HepG2 (cell line): Measurements from ENCODE around the gene CLN6. TPM values are rescaled to one million over a fixed set of nuclear protein-coding genes. Genes with fewer than 3 reads are reported as not detected.
A peak's percentile ranks its signal among the peaks of the same experiment; 100 is the strongest.

Experiments used
- ATAC-seq: fragments of 200-7000 bp; cut with Tn5 transposase; 3 replicates; pipeline ENCODE4 v1.9.1; 2020; ENCODE audit warnings: mild to moderate bottlenecking, moderate library complexity
- BruUV-seq: library from RNA; stranded (reverse); fragments of 400-500 nt; replicated peaks from 2 replicates; lab custom pipeline; 2021; lab: Mats Ljungman, UMichigan
- CTCF ChIA-PET: fragments of 300-600 bp; formaldehyde crosslinking; extraction: SDS; loops from one replicate; lab custom pipeline; 2021; ENCODE audit warnings: low total read pairs, inconsistent platforms, low intra/inter-chr PET ratio; lab: Yijun Ruan, JAX
- POLR2A ChIA-PET: fragments of 350-600 bp; sonication (Branson Sonifier 250); formaldehyde crosslinking; loops from one replicate; lab custom pipeline; 2020; ENCODE audit warnings: antibody characterized with exemption, inconsistent platforms; lab: Yijun Ruan, JAX
- DNase-seq: peaks from one replicate; pipeline ENCODE4 v3.0.0-alpha.2; 2015; ENCODE audit warnings: low spot score
- FAIRE-seq: peaks from 3 replicates; lab custom pipeline; 2011; peaks lifted over from hg19 to GRCh38; lab: Jason Lieb, UNC
- H2AFZ ChIP-seq: one replicate; pipeline ENCODE4 v1.6.1; 2011; ENCODE audit warnings: low read length, inconsistent platforms
- H3K27ac ChIP-seq: fragments of 300-600 bp; 3 replicates; pipeline ENCODE4 v1.8.0; 2011; ENCODE audit warnings: mixed run types, mild to moderate bottlenecking, mixed read lengths, low read length, inconsistent platforms; ENCODE audit not compliant: insufficient read depth; ENCODE audit errors: extremely low read length
- H3K27me3 ChIP-seq, 2 experiments: fragments of 200-600 bp in 1 of 2; 2 replicates in 1 of 2; 3 replicates in 1 of 2; pipeline versions ENCODE4 v1.6.0 to v1.8.0; 2011; ENCODE audit warnings: low read length in 2 of 2, mild to moderate bottlenecking in 2 of 2, moderate library complexity in 2 of 2, inconsistent platforms in 1 of 2; ENCODE audit not compliant: insufficient read depth in 2 of 2, control insufficient read depth in 1 of 2
- H3K36me3 ChIP-seq, 2 experiments: fragments of 200-600 bp in 1 of 2; replicated peaks in 1 of 2; 2 replicates in 1 of 2; 3 replicates in 1 of 2; pipeline versions ENCODE4 v1.5.1 to v1.8.0; 2011; ENCODE audit warnings: low read length in 2 of 2, inconsistent platforms in 1 of 2; ENCODE audit not compliant: insufficient read depth in 2 of 2, control insufficient read depth in 1 of 2
- H3K4me1 ChIP-seq: 2 replicates; pipeline ENCODE4 v1.5.1; 2012; ENCODE audit warnings: low read length, inconsistent platforms; ENCODE audit not compliant: insufficient read depth
- H3K4me2 ChIP-seq: 2 replicates; pipeline ENCODE4 v1.6.0; 2011; ENCODE audit warnings: low read depth, low read length, inconsistent platforms
- H3K4me3 ChIP-seq, 3 experiments: fragments of 200-600 bp in 1 of 3; sonication (generic), shearing (Covaris generic) in 1 of 3; replicated peaks in 1 of 3; 2 replicates each; pipeline ENCODE4 v1.5.1; 2011 to 2016; ENCODE audit warnings: low read length in 3 of 3, inconsistent platforms in 2 of 3, low read depth in 2 of 3, mild to moderate bottlenecking in 2 of 3, control low read depth in 1 of 3, mixed read lengths in 1 of 3; ENCODE audit not compliant: insufficient read depth in 1 of 3
- H3K79me2 ChIP-seq: one replicate; pipeline ENCODE4 v1.6.1; 2011; ENCODE audit warnings: low read length, inconsistent platforms; ENCODE audit not compliant: insufficient read depth
- H3K9ac ChIP-seq: 2 replicates; pipeline ENCODE4 v1.6.0; 2011; ENCODE audit warnings: mild to moderate bottlenecking, low read depth, low read length, inconsistent platforms; ENCODE audit not compliant: insufficient read depth
- H3K9me3 ChIP-seq: 2 replicates; pipeline ENCODE4 v1.5.1; 2012; ENCODE audit warnings: mild to moderate bottlenecking, low read length
- H4K20me1 ChIP-seq: 2 replicates; pipeline ENCODE4 v1.6.0; 2011; ENCODE audit warnings: inconsistent platforms, mild to moderate bottlenecking, low read length, moderate library complexity; ENCODE audit not compliant: insufficient read depth
- GATAD2A ChIP-seq: IDR thresholded peaks from 2 replicates; pipeline ENCODE4 v1.6.1; 2016
- MED8 ChIP-seq: sonication (generic); formaldehyde crosslinking; IDR thresholded peaks from 2 replicates; pipeline ENCODE4 v1.8.1; 2023; ENCODE audit warnings: mild to moderate bottlenecking, missing genetic modification reagents; ENCODE audit not compliant: insufficient replicate concordance
- NFIB ChIP-seq: sonication (generic); formaldehyde crosslinking; IDR thresholded peaks from 2 replicates; pipeline ENCODE4 v1.9.0; 2021; ENCODE audit warnings: missing genetic modification reagents, mild to moderate bottlenecking, borderline replicate concordance
- PRMT3 ChIP-seq: sonication (generic); formaldehyde crosslinking; IDR thresholded peaks from 2 replicates; pipeline ENCODE4 v1.8.1; 2022; ENCODE audit warnings: low read depth, mild to moderate bottlenecking, moderate library complexity, missing genetic modification reagents, borderline replicate concordance
- RORA ChIP-seq: sonication (generic); formaldehyde crosslinking; IDR thresholded peaks from 2 replicates; pipeline ENCODE4 v1.5.0; 2020; ENCODE audit warnings: mild to moderate bottlenecking, missing genetic modification reagents, moderate library complexity
- SALL2 ChIP-seq: sonication (generic); formaldehyde crosslinking; IDR thresholded peaks from 2 replicates; pipeline ENCODE4 v1.8.1; 2023; ENCODE audit warnings: mild to moderate bottlenecking, missing genetic modification reagents, inconsistent platforms
- SPEN ChIP-seq: sonication (generic); formaldehyde crosslinking; IDR thresholded peaks from 2 replicates; pipeline ENCODE4 v1.5.1; 2020; ENCODE audit warnings: low read depth, mild to moderate bottlenecking, missing genetic modification reagents
- STAG1 ChIP-seq: sonication (generic); formaldehyde crosslinking; IDR thresholded peaks from 2 replicates; pipeline ENCODE4 v1.4.0; 2020; ENCODE audit warnings: missing genetic modification reagents
- ZNF335 ChIP-seq: sonication (generic); formaldehyde crosslinking; IDR thresholded peaks from 2 replicates; pipeline ENCODE4 v1.4.0; 2020; ENCODE audit warnings: missing genetic modification reagents
- ZNF549 ChIP-seq: sonication (generic); formaldehyde crosslinking; IDR thresholded peaks from 2 replicates; pipeline ENCODE4 v1.5.0; 2020; ENCODE audit warnings: missing genetic modification reagents
- ZNF619 ChIP-seq: sonication (generic); formaldehyde crosslinking; IDR thresholded peaks from 2 replicates; pipeline ENCODE4 v1.4.0; 2020; ENCODE audit warnings: mild to moderate bottlenecking, missing genetic modification reagents
- ZNF75D ChIP-seq: sonication (generic); formaldehyde crosslinking; IDR thresholded peaks from 2 replicates; pipeline ENCODE4 v1.8.1; 2023; ENCODE audit warnings: missing genetic modification reagents, mild to moderate bottlenecking, borderline replicate concordance
- ZNF770 ChIP-seq: sonication (generic); formaldehyde crosslinking; IDR thresholded peaks from 2 replicates; pipeline ENCODE4 v1.5.0; 2020; ENCODE audit warnings: mild to moderate bottlenecking, missing genetic modification reagents
- ZSCAN21 ChIP-seq: sonication (generic); formaldehyde crosslinking; IDR thresholded peaks from 2 replicates; pipeline ENCODE4 v1.8.0; 2022; ENCODE audit warnings: mild to moderate bottlenecking, missing genetic modification reagents, moderate library complexity, borderline replicate concordance
- ZSCAN9 ChIP-seq: IDR thresholded peaks from 2 replicates; pipeline ENCODE4 v1.6.1; 2016; ENCODE audit warnings: borderline replicate concordance
- WGBS: methylation state at CpG from one replicate; pipeline ENCODE4 v1.1.6; 2017; ENCODE audit warnings: low lambda C conversion rate; 5-methylcytosine and 5-hydroxymethylcytosine counted together
- in situ Hi-C: cut with HindIII; loops from 2 replicates; pipeline ENCODE4 v1.10.0; 2017; ENCODE audit warnings: low pct_unique_long_range_greater_than_20kb; ENCODE audit not compliant: extremely low pct_ligation_motif_present
- intact Hi-C: fragments of 100-400 bp; cut with micrococcal nuclease; formaldehyde crosslinking; loops from one replicate; pipeline ENCODE4 v1.10.0; 2022; ENCODE audit not compliant: unreplicated experiment
- polyA plus RNA-seq, 8 experiments: library from polyadenylated mRNA; depleted of rRNA in 3 of 8; stranded (reverse) in 7 of 8; unstranded in 1 of 8; fragments of >200 nt; fragmentation: Illumina TruSeq in 4 of 8; extraction: Trizol in 4 of 8; gene quantifications; 2 replicates each; pipeline versions ENCODE4 v1.2.1 to v1.2.3, GENCODE V29; 2011 to 2016; ENCODE audit warnings: low read depth in 4 of 8, missing spikeins in 1 of 8, mixed read lengths in 1 of 8; ENCODE audit not compliant: insufficient read depth in 1 of 8
- total RNA-seq, 5 experiments: library from RNA; depleted of rRNA; stranded (reverse); fragments of >200 nt; fragmentation: Illumina TruSeq; extraction: Trizol; gene quantifications; 2 replicates each; pipeline ENCODE4 v1.2.3, GENCODE V29; 2016; ENCODE audit warnings: low read depth in 1 of 5

Gene CLN6
- total and polyA plus RNA-seq, 2 of the 13 experiments (the other 11 are each of a cell fraction or from before 2014, with no cell fraction given), result 24.9 to 27.1 TPM

GRCh38 chr15:68166847-68167246, 62.7 kb downstream of the CLN6 start:
- intact Hi-C loops, result no loop called here
- POLR2A ChIA-PET, result no interaction called here
- Histone ChIP-seq H3K27ac (no peak overlapping the region), H3K36me3 (peaks cover 5 to 18% of the 10 kb centered on the region in 2 experiments; a peak in 3 of 5 replicates), H3K27me3 (no peaks in the 10 kb centered on the region; a peak in 1 of 5 replicates), H3K4me3 (no peak overlapping the region), H3K9me3 (no peaks in the 10 kb centered on the region), H2AFZ (no peak overlapping the region), H4K20me1 (no peaks in the 10 kb centered on the region), H3K9ac (no peak overlapping the region), H3K4me1 (no peaks in the 10 kb centered on the region), H3K79me2 (no peaks in the 10 kb centered on the region), H3K4me2 (no peak overlapping the region)
- CTCF ChIA-PET, result no interaction called here
- 91% methylated on average over 4 of the region's 4 CpGs for WGBS
- BruUV-seq, result no TSS peak
- FAIRE-seq (no peak), DNase-seq (no peak), ATAC-seq (no peak)
- in situ Hi-C loops, result no loop called here
- no peak for TF ChIP-seq ZSCAN21 (CRISPR knock-in tag)
- TF ChIP-seq STAG1 (CRISPR knock-in tag), result no peak
- TF ChIP-seq SPEN (CRISPR knock-in tag), result no peak
- TF ChIP-seq ZNF770 (CRISPR knock-in tag), result peak; percentile 65; the same call in 1 of the 2 replicates
- no peak for TF ChIP-seq NFIB (CRISPR knock-in tag)
- no peak for TF ChIP-seq ZNF619 (CRISPR knock-in tag)

- no peaks in the 10 kb centered on the region for H3K4me1 ChIP-seq
- no peak overlapping the region for H3K27ac ChIP-seq
- TF ChIP-seq PRMT3 (CRISPR knock-in tag) (no peak), GATAD2A (CRISPR knock-in tag) (no peak), ZNF335 (CRISPR knock-in tag) (no peak), ZNF549 (CRISPR knock-in tag) (no peak), RORA (CRISPR knock-in tag) (no peak), STAG1 (CRISPR knock-in tag) (no peak), SPEN (CRISPR knock-in tag) (no peak), MED8 (no peak), ZSCAN9 (CRISPR knock-in tag) (no peak), SALL2 (CRISPR knock-in tag) (no peak), ZNF75D (no peak)
- H3K4me2 ChIP-seq, result no peak overlapping the region
- intact Hi-C loops (no loop called here), in situ Hi-C loops (no loop called here)
- no peaks in the 10 kb centered on the region for H3K9me3 ChIP-seq
- ATAC-seq, result no peak
- H4K20me1 ChIP-seq, result no peaks in the 10 kb centered on the region
- H3K27me3 ChIP-seq, result no peaks in the 10 kb centered on the region
- ChIA-PET POLR2A (no interaction called here), CTCF (no interaction called here)
- no peak for FAIRE-seq
- no TSS peak for BruUV-seq
- no peak overlapping the region for H3K4me3 ChIP-seq
- peaks cover 3 to 38% of the 10 kb centered on the region in 2 experiments; a peak in 4 of 5 replicates for H3K36me3 ChIP-seq
- DNase-seq, result no peak
- no peaks in the 10 kb centered on the region for H3K79me2 ChIP-seq
- no peak overlapping the region for H2AFZ ChIP-seq
- H3K9ac ChIP-seq, result no peak overlapping the region
Observed at GRCh38 chr15:68163191-68163590, 66.3 kb downstream of the CLN6 start.
